ENCODE measurements around the gene PSORS1C2.

- no peak for TF ChIP-seq EZH2 (IDR thresholded peaks at IDR 0.05; ENCODE audit: insufficient read depth, poor library complexity, severe bottlenecking)
- no peak for TF ChIP-seq EZH2phosphoT487 (IDR thresholded peaks at IDR 0.05; ENCODE audit: insufficient read depth, low read depth)
Observed at GRCh38 chr6:31129130-31129529, 9.7 kb downstream of the PSORS1C2 start.

Measured in GM23248 (cell line).